ENCODE data around the gene EMILIN2. TPM values are rescaled to one million over a fixed set of nuclear protein-coding genes. Genes with fewer than 3 reads are reported as not detected.
A peak's percentile ranks its signal among the peaks of the same experiment; 100 is the strongest.
"Not testable (repeated sequence)": the region's sequence is repeated elsewhere in the genome, so short reads cannot be mapped to it uniquely, and the experiment has no call there.

Gene EMILIN2
- total and polyA plus RNA-seq, 8 donors, result 0.43 to 11.0 (median 3.4) TPM

GRCh38 chr18:2912357-2913299, 65.8 kb downstream of the EMILIN2 start:
- Histone ChIP-seq H3K4me1 (peaks cover 0 to 6% (median 0%) of the 10 kb centered on the region in 3 donors), H3K9me3 (no peaks in the 10 kb centered on the region), H3K27ac (no peak overlapping the region), H3K36me3 (peaks cover 0 to 12% (median 0%) of the 10 kb centered on the region in 3 donors), H3K4me3 (no peak overlapping the region), H3K27me3 (no peaks in the 10 kb centered on the region)
- intact Hi-C loops (cut with DNase I), result no loop called here
- no peak for TF ChIP-seq CTCF (IDR thresholded peaks at IDR 0.05)
- WGBS, 2 donors, result 95 to 96% methylated on average over 29 of the region's 29 CpGs
- FAIRE-seq (no peak), DNase-seq (peak in 2 of 6 donors; percentile 13 to 61), ATAC-seq (no peak)

- no peak for TF ChIP-seq CTCF (IDR thresholded peaks at IDR 0.05)
- Histone ChIP-seq H3K9me3 (no peaks in the 10 kb centered on the region), H3K4me1 (peaks cover 0 to 6% (median 0%) of the 10 kb centered on the region in 3 donors), H3K27me3 (no peaks in the 10 kb centered on the region), H3K36me3 (peaks cover 0 to 12% (median 0%) of the 10 kb centered on the region in 3 donors), H3K4me3 (no peak overlapping the region), H3K27ac (no peak overlapping the region)
- no peak for ATAC-seq
- WGBS, 2 donors, result 91 to 93% methylated on average over 17 of the region's 17 CpGs
- no peak for DNase-seq
- intact Hi-C loops (cut with DNase I), result no loop called here
- FAIRE-seq, result no peak
Measured at GRCh38 chr18:2913398-2914005, 66.7 kb downstream of the EMILIN2 start.

- whole genome bisulfite sequencing, 2 donors, result 91% methylated on average over 17 of the region's 17 CpGs
- TF ChIP-seq CTCF (IDR thresholded peaks at IDR 0.05), result no peak
- Histone ChIP-seq H3K4me3 (no peak overlapping the region), H3K27me3 (no peaks in the 10 kb centered on the region), H3K9me3 (no peaks in the 10 kb centered on the region), H3K27ac (no peak overlapping the region), H3K4me1 (peaks cover 0 to 6% (median 0%) of the 10 kb centered on the region in 3 donors), H3K36me3 (peaks cover 0 to 16% (median 0%) of the 10 kb centered on the region in 3 donors)
- FAIRE-seq (no peak), DNase-seq (no peak), ATAC-seq (peak in 1 of 4 donors; percentile 17)
- intact Hi-C loops (cut with DNase I), result no loop called here
Measured at GRCh38 chr18:2914185-2914880, 67.5 kb downstream of the EMILIN2 start.

- intact Hi-C loops (cut with DNase I), result no loop called here
- H3K9me3 ChIP-seq, result no peaks in the 10 kb centered on the region
- TF ChIP-seq CTCF (IDR thresholded peaks at IDR 0.05), result no peak
Measured at GRCh38 chr18:2914881-2915240, 68.1 kb downstream of the EMILIN2 start.

GRCh38 chr18:2915486-2915885, 68.7 kb downstream of the EMILIN2 start:
- DNase-seq; H3K4me1 ChIP-seq; H3K27ac ChIP-seq; ATAC-seq; H3K27me3 ChIP-seq; FAIRE-seq; intact Hi-C loops (cut with DNase I); H3K4me3 ChIP-seq; H3K9me3 ChIP-seq: not testable (repeated sequence)
- peaks cover 0 to 25% (median 0%) of the 10 kb centered on the region in 3 donors for H3K36me3 ChIP-seq
- WGBS, 2 donors, result 91 to 94% methylated on average over 16 of the region's 16 CpGs

More at GRCh38 chr18:2914881-2915240, 68.1 kb downstream of the EMILIN2 start:
- Histone ChIP-seq H3K4me3 (no peak overlapping the region), H3K27me3 (no peaks in the 10 kb centered on the region), H3K4me1 (peaks cover 0 to 6% (median 0%) of the 10 kb centered on the region in 3 donors), H3K36me3 (peaks cover 0 to 19% (median 0%) of the 10 kb centered on the region in 3 donors), H3K27ac (no peak overlapping the region)
- ATAC-seq, result no peak
- DNase-seq, result peak in 1 of 6 donors; percentile 8
- WGBS, 2 donors, result 96 to 98% methylated on average over 11 of the region's 11 CpGs
- no peak for FAIRE-seq

Measured in pancreas (tissue), 10 donors.